ENCODE measurements around the gene IL1R2.

IL1R2 gene

GRCh38 chr2:102021779-102022178, 30.0 kb downstream of the IL1R2 start:
- no peak for DNase-seq (ENCODE audit: low read depth in 2 of 2)

- DNase-seq (ENCODE audit: low read depth in 2 of 2) = no peak
These were observed 31.3 kb downstream of the IL1R2 start for GRCh38 chr2:102022884-102023539.

- DNase-seq (ENCODE audit: low read depth in 2 of 2) = no peak
These were observed 32.6 kb downstream of the IL1R2 start for GRCh38 chr2:102024410-102024809.

GRCh38 chr2:102025016-102025501, 33.3 kb downstream of the IL1R2 start:
- DNase-seq (ENCODE audit: low read depth in 2 of 2) = no peak

GRCh38 chr2:102025583-102026267, 34.0 kb downstream of the IL1R2 start:
- DNase-seq (ENCODE audit: low read depth in 2 of 2) = no peak

- DNase-seq (ENCODE audit: low read depth in 2 of 2) = no peak
These were observed 35.5 kb downstream of the IL1R2 start for GRCh38 chr2:102027036-102027980.

GRCh38 chr2:102028470-102028869, 36.7 kb downstream of the IL1R2 start:
- no peak for DNase-seq (ENCODE audit: low read depth in 2 of 2)

GRCh38 chr2:102029405-102029804, 37.6 kb downstream of the IL1R2 start:
- DNase-seq (ENCODE audit: low read depth in 2 of 2) = no peak

GRCh38 chr2:102029952-102030351, 38.2 kb downstream of the IL1R2 start:
- DNase-seq (ENCODE audit: low read depth in 2 of 2) = no peak

- no peak for DNase-seq (ENCODE audit: low read depth in 2 of 2)
These were observed 38.7 kb downstream of the IL1R2 start for GRCh38 chr2:102030502-102030854.

- DNase-seq (ENCODE audit: low read depth in 2 of 2) = no peak
These were observed 39.2 kb downstream of the IL1R2 start for GRCh38 chr2:102030855-102031527.

GRCh38 chr2:102032368-102033030, 40.7 kb downstream of the IL1R2 start:
- no peak for DNase-seq (ENCODE audit: low read depth in 2 of 2)

- DNase-seq (ENCODE audit: low read depth in 2 of 2) = no peak
These were observed 41.4 kb downstream of the IL1R2 start for GRCh38 chr2:102033031-102033749.

GRCh38 chr2:102033750-102034682, 42.3 kb downstream of the IL1R2 start:
- DNase-seq (ENCODE audit: low read depth in 2 of 2) = no peak

- no peak for DNase-seq (ENCODE audit: low read depth in 2 of 2)
These were observed 43.2 kb downstream of the IL1R2 start for GRCh38 chr2:102034683-102035548.

- no peak for DNase-seq (ENCODE audit: low read depth in 2 of 2)
These were observed 45.9 kb downstream of the IL1R2 start for GRCh38 chr2:102037681-102038080.

GRCh38 chr2:102040229-102040628, 48.5 kb downstream of the IL1R2 start:
- DNase-seq (ENCODE audit: low read depth in 2 of 2) = no peak

- no peak for DNase-seq (ENCODE audit: low read depth in 2 of 2)
These were observed 49.6 kb downstream of the IL1R2 start for GRCh38 chr2:102041351-102041750.

All from stimulated activated CD4-positive, alpha-beta T cell treated with anti-CD3 and anti-CD28 coated beads, Interleukin-12 subunit alpha, Interleukin-12 subunit beta, amount 100 ng/mL, for 24 hours (primary cell).